NCI-H345 treated with DMSO at 0.1 percent for 48 hours (cell line): ENCODE results near the gene COL20A1.
"Not testable (repeated sequence)": the region's sequence is repeated elsewhere in the genome, so short reads cannot be mapped to it uniquely, and the experiment has no call there.

Source experiments
- DNase-seq: peaks from one replicate; lab custom pipeline; 2025; ENCODE audit not compliant: unreplicated experiment; lab: John Stamatoyannopoulos, UW

COL20A1 gene

GRCh38 chr20:63290136-63290676 lies 2.8 kb upstream of the COL20A1 start:
- no peak for DNase-seq

GRCh38 chr20:63290677-63291472 lies 2.1 kb upstream of the COL20A1 start:
- DNase-seq = no peak

DNA sequence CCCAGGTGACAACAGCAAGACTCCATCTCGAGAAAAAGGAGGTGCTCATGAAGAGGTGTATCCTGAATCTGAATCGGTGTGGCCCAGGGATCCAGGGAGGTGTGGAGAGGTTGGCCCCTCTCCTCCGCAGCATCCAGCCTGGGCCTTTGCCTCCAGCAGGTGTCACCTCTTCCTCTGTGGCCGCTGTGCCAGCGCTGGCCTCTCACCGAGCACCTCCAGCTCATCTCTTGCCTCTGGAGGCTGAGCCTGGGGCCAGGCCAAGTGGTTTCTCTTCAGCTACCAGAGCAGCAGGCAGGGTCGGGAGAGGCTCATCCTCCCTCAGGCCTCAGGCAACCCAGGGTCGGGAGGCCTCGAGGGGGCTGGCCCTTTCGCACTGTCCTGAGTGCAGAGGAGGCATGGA lies 1.2 kb upstream of the COL20A1 start:
- no peak for DNase-seq

DNA sequence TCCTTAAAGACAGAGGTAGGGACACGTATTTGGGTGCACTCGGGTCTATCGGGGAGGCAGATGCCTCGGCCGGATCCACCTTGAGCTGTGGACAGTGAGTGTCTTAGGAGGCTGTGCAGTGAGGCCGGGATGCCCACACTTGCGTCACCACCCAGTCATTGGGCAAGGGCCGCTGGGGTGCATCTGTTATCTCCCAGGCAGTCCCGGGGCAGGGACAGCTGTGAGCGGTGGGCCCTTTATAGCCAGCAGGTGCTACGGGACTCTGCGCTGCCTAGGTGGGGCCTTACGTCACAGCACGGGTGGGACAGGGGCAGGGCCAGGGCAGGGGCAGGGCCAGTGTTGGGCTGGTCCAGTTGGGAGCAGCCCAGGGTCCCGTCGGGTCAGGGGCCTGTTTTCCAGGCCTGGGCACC lies 689 bp upstream of the COL20A1 start:
- no peak for DNase-seq

GRCh38 chr20:63293456-63293855 lies 470 bp downstream of the COL20A1 start:
- DNase-seq = no peak

GRCh38 chr20:63293871-63294535 lies 1.0 kb downstream of the COL20A1 start:
- DNase-seq = no peak

DNA sequence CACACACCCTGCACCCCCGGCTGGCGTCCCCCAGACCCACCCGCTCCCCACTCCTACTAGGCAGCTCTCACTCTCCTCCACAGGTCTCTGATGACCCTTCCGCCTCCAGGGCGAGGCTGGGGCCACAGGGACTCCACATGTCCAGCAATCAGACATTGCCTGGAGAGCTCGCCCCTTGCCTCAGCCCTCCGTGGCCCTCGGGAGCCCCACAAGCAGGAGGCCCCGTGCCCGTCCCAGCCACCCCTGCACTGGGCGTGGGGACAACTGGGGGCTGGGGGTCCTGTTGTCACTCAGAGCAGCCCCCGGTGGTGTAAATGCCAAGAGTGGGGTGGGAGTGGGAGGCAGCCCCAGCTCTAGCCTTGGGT lies 1.5 kb downstream of the COL20A1 start:
- no peak for DNase-seq

- DNase-seq = no peak
Measured at GRCh38 chr20:63295018-63295417, 2.0 kb downstream of the COL20A1 start.

GRCh38 chr20:63295422-63295821 lies 2.4 kb downstream of the COL20A1 start:
- no peak for DNase-seq

DNA sequence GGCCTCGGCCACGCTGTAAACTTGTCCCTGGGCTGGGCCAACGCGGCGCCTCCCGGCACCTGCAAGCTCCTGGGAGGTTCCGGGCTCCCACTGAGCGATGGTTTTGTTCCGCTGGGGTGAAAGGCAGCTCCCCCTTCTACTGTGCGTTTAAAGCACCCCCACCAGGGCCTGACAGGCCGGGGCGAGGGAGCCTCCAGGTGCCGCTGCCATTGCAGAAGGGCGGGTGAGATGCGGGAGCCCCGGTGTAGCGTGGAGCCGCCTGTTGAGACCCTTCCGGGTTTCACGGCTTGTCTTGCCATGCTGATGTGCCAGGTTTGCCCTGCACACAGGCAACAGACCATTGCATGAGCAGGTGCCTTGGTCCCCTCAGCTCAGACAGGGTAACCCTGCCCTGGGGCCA lies 2.9 kb downstream of the COL20A1 start:
- DNase-seq = no peak

DNA sequence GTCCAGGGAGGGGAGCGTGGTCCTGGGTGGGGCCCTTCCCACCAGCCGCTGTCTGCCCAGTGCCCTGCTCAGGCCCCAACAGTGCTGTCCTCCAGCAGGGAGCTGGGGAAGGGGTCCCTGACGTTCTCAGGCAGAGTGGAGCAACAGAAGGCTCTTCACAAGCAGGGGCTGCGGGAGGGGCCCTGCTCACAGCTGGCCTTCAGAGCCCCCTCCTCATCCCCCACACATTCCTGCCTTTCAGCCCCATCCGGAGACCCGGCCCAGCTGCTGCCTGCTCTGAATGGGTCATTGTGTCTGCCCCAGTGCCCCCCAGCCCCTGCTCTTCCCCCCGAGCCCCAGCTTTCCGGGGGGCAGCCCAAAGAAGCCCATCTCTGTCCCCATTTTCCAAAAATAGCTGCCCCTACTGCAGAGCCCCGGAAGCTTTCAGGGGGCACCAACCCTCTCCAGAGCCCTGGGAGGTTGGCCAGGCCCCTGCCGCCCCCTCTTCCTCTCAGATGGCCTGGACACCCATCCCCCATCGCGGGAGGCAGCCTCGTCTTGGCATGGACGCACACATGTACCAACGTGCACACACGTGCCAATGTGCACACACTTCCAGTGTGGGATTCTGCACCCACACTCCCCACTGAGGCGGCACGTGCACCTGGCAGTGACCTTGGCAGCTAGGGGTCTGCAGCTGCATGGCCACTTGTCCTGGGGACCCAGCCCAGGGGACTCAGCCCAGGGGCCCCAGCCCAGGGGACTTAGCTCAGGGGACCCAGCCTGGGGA lies 3.7 kb downstream of the COL20A1 start:
- no peak for DNase-seq

GRCh38 chr20:63297371-63297781 lies 4.4 kb downstream of the COL20A1 start:
- DNase-seq = no peak

DNA sequence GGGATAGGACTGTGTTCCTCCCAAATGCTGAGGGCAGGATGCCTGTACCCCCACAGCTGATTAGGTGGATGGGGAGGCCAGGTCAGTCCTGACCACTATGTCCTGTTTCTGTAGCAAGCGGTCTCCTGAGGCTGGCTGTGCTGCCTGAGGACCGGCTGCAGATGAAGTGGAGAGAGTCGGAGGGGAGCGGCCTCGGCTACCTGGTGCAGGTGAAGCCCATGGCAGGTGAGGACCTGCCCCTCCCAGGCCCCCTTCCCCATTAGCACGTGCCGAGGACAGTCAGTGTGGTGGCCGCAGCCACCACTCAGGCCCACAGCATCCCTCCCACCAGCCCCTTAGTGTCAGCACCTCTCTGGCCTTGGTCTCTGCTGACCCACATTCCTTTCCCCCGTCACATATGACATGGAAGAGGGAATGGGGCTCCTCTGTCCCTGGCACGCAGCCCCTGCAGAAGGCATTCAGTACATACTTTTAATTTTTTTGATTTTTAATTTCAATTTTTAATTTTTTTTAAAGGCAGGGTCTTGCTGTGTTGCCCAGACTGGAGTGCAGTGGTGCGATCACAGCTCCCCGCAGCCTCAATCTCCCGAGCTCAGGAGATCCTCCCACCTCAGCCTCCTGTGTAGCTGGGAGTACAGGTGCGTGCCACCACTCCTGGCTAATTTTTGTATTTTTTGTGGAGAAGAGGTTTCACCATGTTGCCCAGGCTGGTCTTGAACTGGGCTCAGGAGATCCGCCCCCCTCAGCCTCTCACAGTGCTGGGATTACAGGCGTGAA lies 5.0 kb downstream of the COL20A1 start:
- DNase-seq = no peak

DNA sequence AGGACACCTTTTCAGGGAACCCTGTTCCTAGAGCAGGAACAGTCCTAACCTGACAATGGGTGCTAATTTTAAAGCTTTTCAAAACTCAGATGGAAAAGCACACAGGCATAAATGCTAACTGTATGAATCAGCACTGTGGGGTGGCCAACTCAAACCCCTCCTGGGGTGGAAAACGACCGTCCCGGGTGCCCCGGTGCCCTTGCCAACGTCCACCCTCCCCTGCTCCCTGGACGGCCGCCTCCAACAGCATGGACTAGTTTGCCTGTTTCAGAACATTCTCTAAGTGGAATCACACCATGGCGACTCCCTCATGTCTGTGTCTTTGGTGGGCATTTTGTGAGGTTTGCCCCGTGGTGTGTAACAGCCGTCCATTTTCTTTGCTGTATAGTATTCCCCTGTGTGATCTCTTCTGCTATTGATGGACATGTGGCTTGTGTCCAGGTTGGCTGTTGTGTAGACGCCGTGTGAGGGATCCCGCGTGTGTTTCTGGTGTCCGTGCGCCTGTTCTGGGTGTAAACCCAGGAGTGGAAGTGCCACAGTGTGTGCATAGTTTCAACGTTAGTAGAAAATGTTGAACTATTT lies 5.8 kb downstream of the COL20A1 start:
- no peak for DNase-seq

- no peak for DNase-seq
Measured at GRCh38 chr20:63301671-63302070, 8.7 kb downstream of the COL20A1 start.

DNA sequence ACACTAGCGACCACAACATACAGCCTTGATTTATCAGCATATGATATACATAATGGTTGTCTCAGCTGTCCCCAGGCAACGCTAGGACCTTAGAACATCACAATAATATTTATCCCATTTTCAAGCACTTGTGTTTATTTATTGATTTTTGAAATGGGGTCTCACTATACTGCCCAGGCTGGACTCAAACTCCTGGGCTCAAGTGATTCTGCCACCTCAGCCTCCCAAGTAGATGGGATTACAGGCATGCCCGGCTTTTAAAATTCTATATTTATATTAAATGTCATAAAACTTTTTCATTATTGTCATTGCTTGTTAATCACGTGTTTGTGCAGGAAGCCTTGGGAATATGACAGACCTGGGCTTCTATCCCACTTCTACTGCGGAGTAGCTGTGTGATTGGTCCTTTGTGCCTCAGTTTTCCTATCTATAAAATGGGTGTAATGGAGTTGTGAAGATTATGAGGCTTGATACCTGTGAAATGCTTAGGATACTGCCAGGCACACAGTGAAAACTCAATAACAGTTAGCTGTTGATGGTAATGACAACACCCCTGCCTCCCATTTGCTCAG lies 10.2 kb downstream of the COL20A1 start:
- DNase-seq = no peak

DNA sequence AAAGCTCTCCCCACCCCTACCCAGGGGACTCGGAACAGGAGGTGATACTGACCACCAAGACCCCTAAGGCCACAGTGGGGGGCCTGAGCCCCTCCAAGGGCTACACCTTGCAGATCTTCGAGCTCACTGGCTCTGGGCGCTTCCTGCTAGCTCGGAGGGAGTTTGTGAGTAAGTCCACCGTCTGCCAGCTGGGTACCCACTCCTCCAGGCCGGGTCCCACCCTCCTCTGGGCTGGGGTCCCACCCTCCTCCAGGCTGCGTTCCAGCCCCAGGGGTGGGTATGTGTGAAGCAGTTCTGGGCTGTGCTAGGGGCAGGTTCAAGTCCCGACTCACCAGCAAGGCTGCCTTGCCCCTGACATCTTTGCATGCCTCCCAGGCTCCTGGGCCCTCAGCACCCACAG lies 12.4 kb downstream of the COL20A1 start:
- DNase-seq = no peak

- DNase-seq = not testable (repeated sequence)
Measured at GRCh38 chr20:63305933-63306672, 13.1 kb downstream of the COL20A1 start.
